Suprapubic skin (tissue), 4 donors: Measurements from ENCODE around the gene PLAGL2. TPM values are rescaled to one million over a fixed set of nuclear protein-coding genes. Genes with fewer than 3 reads are reported as not detected.
"Not testable (repeated sequence)": the region's sequence is repeated elsewhere in the genome, so short reads cannot be mapped to it uniquely, and the experiment has no call there.

Experiments
- DNase-seq, 2 donors: peaks; one replicate each; pipeline ENCODE4 v3.0.0-alpha.2; 2019; ENCODE audit warnings: low spot score in 2 of 2
- H3K27ac ChIP-seq: fragments of 200-600 bp; sonication (generic); one replicate; pipeline ENCODE4 v1.5.1; 2019
- H3K27me3 ChIP-seq: fragments of 200-600 bp; sonication (generic); one replicate; pipeline ENCODE4 v1.5.1; 2019
- H3K36me3 ChIP-seq: fragments of 200-600 bp; sonication (generic); one replicate; pipeline ENCODE4 v1.5.1; 2019
- H3K4me1 ChIP-seq: fragments of 200-600 bp; sonication (generic); one replicate; pipeline ENCODE4 v1.5.1; 2019
- H3K4me3 ChIP-seq: fragments of 200-600 bp; sonication (generic); one replicate; pipeline ENCODE4 v1.5.1; 2019; ENCODE audit warnings: mild to moderate bottlenecking
- H3K9me3 ChIP-seq: fragments of 200-600 bp; sonication (generic); one replicate; pipeline ENCODE4 v1.5.1; 2019
- CTCF ChIP-seq, 2 donors: fragments of 200-600 bp in 1 of 2; fragments of 450-650 bp in 1 of 2; sonication (generic) in 1 of 2; IDR thresholded peaks; one replicate each; pipeline ENCODE4 v1.5.1; 2016 to 2019; ENCODE audit warnings: antibody characterized with exemption in 2 of 2, mild to moderate bottlenecking in 1 of 2, moderate library complexity in 1 of 2
- EP300 ChIP-seq: sonication (generic); formaldehyde crosslinking; IDR thresholded peaks from one replicate; pipeline ENCODE4 v1.6.1; 2017; ENCODE audit warnings: antibody characterized with exemption
- POLR2A ChIP-seq, 2 donors: fragments of 450-650 bp; IDR thresholded peaks; one replicate each; pipeline ENCODE4 v1.6.1; 2017; ENCODE audit warnings: antibody characterized with exemption in 2 of 2, mild to moderate bottlenecking in 2 of 2, moderate library complexity in 2 of 2
- POLR2AphosphoS5 ChIP-seq, 3 donors: sonication (generic); formaldehyde crosslinking; IDR thresholded peaks; one replicate each; pipeline ENCODE4 v1.6.1; 2017; ENCODE audit warnings: antibody characterized with exemption in 3 of 3
- WGBS: methylation state at CpG from one replicate; pipeline ENCODE4 v1.1.5; 2018; 5-methylcytosine and 5-hydroxymethylcytosine counted together
- total RNA-seq, 4 donors: library from RNA; depleted of rRNA; stranded (reverse); fragments of >200 nt; gene quantifications; one replicate each; pipeline ENCODE4 v1.1.0, GENCODE V29; 2016

The PLAGL2 gene
- total RNA-seq, 4 donors from 2014 or later: 13.0 to 28.8 (median 20.4) TPM

- 82% methylated on average over 7 of the region's 7 CpGs for WGBS
- no peak overlapping the region for H3K27ac ChIP-seq
- H3K4me3 ChIP-seq: no peak overlapping the region
- no peaks in the 10 kb centered on the region for H3K27me3 ChIP-seq
- TF ChIP-seq EP300 (no peak), POLR2AphosphoS5 (IDR thresholded peaks at IDR 0.05) (no peak), POLR2A (IDR thresholded peaks at IDR 0.05) (no peak), CTCF (IDR thresholded peaks at IDR 0.05) (no peak)
- peaks cover 9% of the 10 kb centered on the region for H3K4me1 ChIP-seq
- H3K36me3 ChIP-seq: peaks cover 57% of the 10 kb centered on the region
- no peaks in the 10 kb centered on the region for H3K9me3 ChIP-seq
- DNase-seq: no peak
Measured at GRCh38 chr20:32195581-32195980, 12.0 kb downstream of the PLAGL2 start.

GRCh38 chr20:32193996-32194395 is 13.5 kb downstream of the PLAGL2 start:
- TF ChIP-seq EP300 (no peak), POLR2AphosphoS5 (IDR thresholded peaks at IDR 0.05) (no peak), POLR2A (IDR thresholded peaks at IDR 0.05) (no peak), CTCF (IDR thresholded peaks at IDR 0.05) (no peak)
- no peak for DNase-seq
- WGBS: 48% methylated on average over 6 of the region's 6 CpGs
- peaks cover 24% of the 10 kb centered on the region for H3K4me1 ChIP-seq
- peaks cover 41% of the 10 kb centered on the region for H3K36me3 ChIP-seq
- H3K9me3 ChIP-seq: no peaks in the 10 kb centered on the region
- no peaks in the 10 kb centered on the region for H3K27me3 ChIP-seq
- no peak overlapping the region for H3K4me3 ChIP-seq
- no peak overlapping the region for H3K27ac ChIP-seq

GRCh38 chr20:32193336-32193735 is 14.2 kb downstream of the PLAGL2 start:
- whole genome bisulfite sequencing: 90% methylated on average over 5 of the region's 5 CpGs
- H3K4me3 ChIP-seq, H3K27me3 ChIP-seq, DNase-seq, H3K9me3 ChIP-seq, H3K27ac ChIP-seq: not testable (repeated sequence)
- Histone ChIP-seq H3K36me3 (peaks cover 34% of the 10 kb centered on the region), H3K4me1 (peaks cover 28% of the 10 kb centered on the region)

- Histone ChIP-seq H3K4me3 (no peak overlapping the region), H3K36me3 (peaks cover 28% of the 10 kb centered on the region), H3K27ac (no peak overlapping the region), H3K27me3 (no peaks in the 10 kb centered on the region), H3K9me3 (no peaks in the 10 kb centered on the region), H3K4me1 (peaks cover 28% of the 10 kb centered on the region)
- no peak for TF ChIP-seq EP300
- no peak for TF ChIP-seq POLR2A (IDR thresholded peaks at IDR 0.05)
- no peak for TF ChIP-seq POLR2AphosphoS5 (IDR thresholded peaks at IDR 0.05)
- 76% methylated on average over 3 of the region's 3 CpGs for WGBS
- DNase-seq: no peak
Measured at GRCh38 chr20:32192698-32193097, 14.8 kb downstream of the PLAGL2 start.

GRCh38 chr20:32191873-32192272 is 15.7 kb downstream of the PLAGL2 start:
- no peak overlapping the region for H3K27ac ChIP-seq
- H3K27me3 ChIP-seq: no peaks in the 10 kb centered on the region
- TF ChIP-seq CTCF (IDR thresholded peaks at IDR 0.05) (no peak), POLR2AphosphoS5 (IDR thresholded peaks at IDR 0.05) (no peak), POLR2A (IDR thresholded peaks at IDR 0.05) (no peak), EP300 (no peak)
- peaks cover 20% of the 10 kb centered on the region for H3K36me3 ChIP-seq
- H3K4me3 ChIP-seq: no peak overlapping the region
- H3K4me1 ChIP-seq: peaks cover 28% of the 10 kb centered on the region
- DNase-seq: no peak
- H3K9me3 ChIP-seq: no peaks in the 10 kb centered on the region

- no peaks in the 10 kb centered on the region for H3K9me3 ChIP-seq
- WGBS: 84% methylated on average over 3 of the region's 3 CpGs
- H3K4me1 ChIP-seq: peaks cover 28% of the 10 kb centered on the region
- TF ChIP-seq CTCF (IDR thresholded peaks at IDR 0.05) (no peak), EP300 (no peak), POLR2AphosphoS5 (IDR thresholded peaks at IDR 0.05) (no peak), POLR2A (IDR thresholded peaks at IDR 0.05) (no peak)
- H3K4me3 ChIP-seq: no peak overlapping the region
- H3K27me3 ChIP-seq: no peaks in the 10 kb centered on the region
- H3K36me3 ChIP-seq: peaks cover 15% of the 10 kb centered on the region
- no peak for DNase-seq
- no peak overlapping the region for H3K27ac ChIP-seq
Measured at GRCh38 chr20:32191422-32191821, 16.1 kb downstream of the PLAGL2 start.
